Stimulated activated CD8-positive, alpha-beta memory T cell treated with anti-CD3 and anti-CD28 coated beads, Interleukin-15, amount 100 ng/mL, for 48 hours (primary cell): ENCODE measurements around the gene NTNG1.

Source experiments
- DNase-seq, 2 donors: peaks; one replicate each; pipeline ENCODE4 v3.0.0-alpha.2; 2020; ENCODE audit warnings: low read depth in 2 of 2

The NTNG1 gene

DNA sequence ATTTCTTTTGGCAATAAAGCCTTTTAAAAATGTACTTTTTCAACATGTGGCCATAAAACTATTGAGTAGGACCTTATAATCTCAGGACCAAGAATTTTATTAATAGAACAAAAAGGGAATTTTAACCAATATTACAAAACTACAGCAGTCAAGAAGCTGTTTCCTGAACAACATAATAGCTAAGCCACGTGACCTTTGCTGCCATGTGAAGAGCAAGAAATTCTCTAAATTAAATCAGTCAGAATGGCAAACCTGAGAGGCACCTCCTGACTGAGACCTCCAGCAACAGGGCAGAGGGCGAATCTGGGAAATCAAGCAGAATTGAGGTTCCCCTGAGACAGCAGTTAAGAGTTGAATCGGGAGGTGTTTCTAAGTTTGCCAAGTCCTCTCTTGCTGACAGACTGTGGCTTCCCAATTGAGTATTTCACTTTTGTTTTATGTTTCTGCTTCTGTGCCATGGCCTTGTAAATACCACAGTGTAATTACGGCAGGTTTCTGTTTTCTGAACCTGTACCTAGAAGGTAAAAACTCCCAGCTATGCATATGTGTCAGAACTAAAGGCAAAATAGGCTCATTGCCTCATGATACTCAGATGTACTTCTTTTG lies 358.4 kb downstream of the NTNG1 start:
- no peak for DNase-seq

DNA sequence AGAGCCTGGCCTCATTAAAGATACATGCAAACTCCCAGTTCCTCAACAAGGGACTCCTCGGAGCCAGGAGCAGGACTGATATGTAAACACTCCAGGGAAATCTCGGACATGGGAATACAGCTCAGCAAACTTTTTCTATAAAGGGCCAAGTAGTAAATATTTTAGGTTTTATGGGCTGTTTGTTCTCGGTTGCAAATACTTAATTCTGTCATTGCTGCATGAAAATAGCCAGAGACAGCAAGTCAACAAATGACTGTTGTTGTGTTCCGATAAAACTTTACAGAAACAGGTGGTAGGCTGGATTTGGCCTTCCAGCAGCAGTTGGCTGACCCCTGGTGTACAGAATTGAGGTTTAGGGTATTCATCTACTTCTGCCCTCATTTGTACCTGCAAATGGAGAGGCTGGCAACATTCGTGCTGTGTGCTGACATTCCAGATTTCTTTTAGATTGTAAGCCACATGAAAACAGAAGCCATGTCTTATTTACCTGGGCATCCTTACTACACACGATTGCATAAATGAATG lies 360.3 kb downstream of the NTNG1 start:
- no peak for DNase-seq

DNA sequence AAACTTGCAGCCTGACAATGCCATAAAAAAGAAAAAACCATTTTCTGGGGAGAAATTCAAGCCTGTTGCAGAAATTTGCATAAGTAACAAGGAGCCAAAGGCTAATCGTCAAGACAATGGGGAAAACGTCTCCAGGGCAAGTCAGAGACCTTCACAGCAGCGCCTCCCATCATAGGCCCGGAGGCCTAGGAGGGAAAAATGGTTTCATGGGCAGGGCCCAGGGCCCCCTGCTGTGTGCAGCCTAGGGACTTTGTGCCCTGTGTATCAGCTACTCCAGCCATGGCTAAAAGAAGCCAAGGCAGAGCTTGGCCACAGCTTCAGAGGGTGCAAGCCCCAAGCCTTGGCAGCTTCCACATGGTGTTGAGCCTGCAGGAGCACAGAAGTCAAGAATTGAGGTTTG lies 369.5 kb downstream of the NTNG1 start:
- no peak for DNase-seq

DNA sequence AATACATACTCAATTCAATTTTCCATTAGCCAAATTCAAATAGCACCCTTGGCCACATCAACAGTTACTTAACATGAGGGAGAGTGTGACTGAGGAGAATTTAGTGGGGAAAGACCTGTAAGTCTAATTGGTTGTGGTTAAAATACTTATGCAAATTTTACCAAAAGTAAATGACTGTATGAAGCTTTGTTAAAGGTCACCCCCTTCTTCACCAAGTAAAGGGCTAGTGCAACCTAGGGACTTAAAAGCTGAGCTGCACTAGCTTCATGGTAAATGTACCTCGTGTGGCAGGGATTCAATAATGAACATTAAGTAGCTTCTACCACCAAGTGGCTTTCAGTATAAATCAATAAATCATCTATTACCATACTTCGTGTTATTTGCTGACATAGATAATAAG lies 372.0 kb downstream of the NTNG1 start:
- DNase-seq: no peak

DNA sequence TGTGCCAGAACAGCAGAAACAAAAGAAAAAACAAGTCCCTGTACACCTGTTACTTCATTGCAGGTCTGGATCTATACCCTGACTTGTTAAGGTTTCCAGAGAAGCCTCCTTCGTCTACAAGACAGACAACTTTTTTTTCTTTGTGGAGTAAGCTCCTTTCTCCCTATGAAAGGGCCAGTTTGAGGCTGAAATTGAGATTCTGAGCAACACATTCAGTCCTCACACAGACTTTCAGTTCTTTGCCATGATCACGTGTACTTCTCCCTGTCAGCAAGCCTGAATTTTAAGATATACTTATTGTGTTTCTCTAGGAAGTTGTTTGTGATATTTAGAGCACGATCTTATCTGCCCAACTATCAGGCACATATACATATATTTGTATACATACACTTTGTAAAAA lies 374.0 kb downstream of the NTNG1 start:
- DNase-seq: no peak

DNA sequence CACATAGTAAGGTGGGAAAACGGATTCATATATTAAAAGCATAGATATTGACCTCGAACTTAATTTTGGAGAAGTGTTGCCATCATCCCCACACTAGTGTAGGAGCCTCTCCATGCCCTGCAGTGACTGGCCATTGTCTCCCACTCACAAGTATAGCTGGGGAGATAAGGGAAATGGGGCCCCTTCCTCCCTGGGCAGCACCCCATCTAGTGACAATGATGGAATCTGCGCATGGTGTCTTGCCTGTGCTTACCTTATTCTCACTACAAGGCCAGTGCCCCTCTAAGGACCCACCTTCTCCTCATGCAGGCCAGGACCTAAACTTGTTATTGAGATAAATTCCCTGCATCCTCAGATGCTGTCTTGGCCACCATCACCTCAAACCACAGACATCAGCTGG lies 374.9 kb downstream of the NTNG1 start:
- no peak for DNase-seq

DNA sequence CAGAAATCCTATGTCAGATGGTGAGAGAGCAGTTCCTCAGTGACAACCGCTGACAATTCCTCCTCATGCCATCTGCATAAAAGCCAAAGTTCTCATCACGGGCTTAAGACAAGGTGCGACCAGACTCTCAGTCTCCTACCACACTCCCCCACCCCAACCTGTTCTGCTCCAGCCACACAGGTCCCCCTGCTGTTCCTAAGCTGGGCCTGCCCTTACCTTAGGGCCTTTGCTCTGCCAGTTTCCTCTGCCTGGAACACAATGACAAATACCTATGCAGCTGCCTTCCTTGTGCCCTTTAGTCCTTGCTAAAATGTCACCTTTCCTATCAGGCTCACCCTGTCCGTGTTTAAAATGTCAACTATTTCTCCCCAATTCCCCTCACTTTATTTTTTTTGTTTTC lies 382.2 kb downstream of the NTNG1 start:
- no peak for DNase-seq

DNA sequence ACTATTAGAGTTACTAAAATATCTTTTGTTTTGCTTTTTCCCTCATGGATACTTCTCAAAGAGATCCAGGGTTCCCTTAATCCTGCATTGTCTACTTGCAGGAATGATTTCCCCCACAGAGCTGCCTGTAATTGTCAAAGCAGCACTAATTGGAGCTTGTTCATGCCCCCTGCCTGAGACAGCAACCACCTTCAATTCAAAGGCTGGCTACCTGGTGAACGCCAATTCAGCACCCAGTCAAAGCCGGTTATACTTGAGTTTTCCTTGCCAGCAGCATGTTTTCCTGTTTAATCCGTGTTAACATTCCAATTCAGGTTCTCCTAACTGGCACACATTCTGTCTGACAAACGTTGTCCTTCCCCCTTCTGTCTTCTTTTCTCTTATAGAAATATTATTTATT lies 382.9 kb downstream of the NTNG1 start:
- no peak for DNase-seq

DNA sequence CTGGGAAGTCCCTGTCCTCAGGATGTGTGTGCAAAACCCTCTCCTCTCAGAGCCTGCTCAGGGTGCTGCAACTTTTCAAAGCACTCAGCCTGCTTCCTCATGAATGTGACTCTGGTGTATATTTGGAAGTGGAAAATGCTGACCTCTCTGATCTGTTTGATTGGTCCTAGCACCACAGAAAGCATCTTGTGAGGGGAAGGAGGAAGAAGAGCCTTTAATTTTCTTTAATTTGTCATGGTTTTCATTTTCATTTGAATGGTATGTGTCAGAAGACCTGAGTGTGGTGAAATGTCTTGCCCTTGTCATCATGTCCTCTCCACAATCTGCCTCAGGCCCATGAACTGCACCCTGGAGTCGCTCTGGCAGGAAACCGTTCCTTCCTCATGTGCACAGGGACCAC lies 383.5 kb downstream of the NTNG1 start:
- no peak for DNase-seq

DNA sequence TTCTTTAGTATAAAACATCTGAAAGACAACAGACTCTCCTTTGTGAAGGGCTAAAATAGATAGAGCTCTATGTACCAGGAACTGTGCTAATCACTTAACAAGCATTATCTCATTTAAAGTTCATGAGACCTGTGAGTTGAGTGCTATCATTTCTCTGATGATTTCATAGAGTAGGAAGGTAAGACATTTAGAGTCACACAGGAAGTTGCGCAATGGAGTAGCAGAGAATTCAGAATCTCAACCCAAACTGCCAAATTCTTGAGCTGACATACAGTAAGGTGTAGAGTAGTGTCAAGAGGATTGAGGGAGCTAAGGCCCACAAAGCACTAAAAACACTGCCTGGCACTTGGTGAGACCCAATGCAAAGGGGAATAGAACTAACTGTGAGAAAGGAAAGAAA lies 384.3 kb downstream of the NTNG1 start:
- no peak for DNase-seq

DNA sequence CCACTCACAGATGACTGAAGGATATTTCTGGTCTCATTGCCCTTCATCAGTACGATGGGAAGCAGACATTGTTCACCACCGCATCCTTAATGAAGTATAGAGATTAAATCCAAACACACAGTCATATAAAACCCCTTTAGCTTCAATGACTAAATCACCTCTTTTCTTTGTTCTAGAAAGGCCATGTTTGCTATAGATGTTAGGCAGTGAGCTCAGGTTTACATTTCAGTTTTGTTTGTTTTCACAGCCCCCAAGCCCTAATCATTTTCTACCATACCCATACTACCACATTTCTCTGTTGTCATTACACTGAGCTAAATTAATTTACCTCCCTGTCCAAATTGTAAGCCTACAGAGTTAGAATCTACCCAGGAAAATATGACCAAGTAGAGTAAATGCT lies 385.1 kb downstream of the NTNG1 start:
- no peak for DNase-seq

DNA sequence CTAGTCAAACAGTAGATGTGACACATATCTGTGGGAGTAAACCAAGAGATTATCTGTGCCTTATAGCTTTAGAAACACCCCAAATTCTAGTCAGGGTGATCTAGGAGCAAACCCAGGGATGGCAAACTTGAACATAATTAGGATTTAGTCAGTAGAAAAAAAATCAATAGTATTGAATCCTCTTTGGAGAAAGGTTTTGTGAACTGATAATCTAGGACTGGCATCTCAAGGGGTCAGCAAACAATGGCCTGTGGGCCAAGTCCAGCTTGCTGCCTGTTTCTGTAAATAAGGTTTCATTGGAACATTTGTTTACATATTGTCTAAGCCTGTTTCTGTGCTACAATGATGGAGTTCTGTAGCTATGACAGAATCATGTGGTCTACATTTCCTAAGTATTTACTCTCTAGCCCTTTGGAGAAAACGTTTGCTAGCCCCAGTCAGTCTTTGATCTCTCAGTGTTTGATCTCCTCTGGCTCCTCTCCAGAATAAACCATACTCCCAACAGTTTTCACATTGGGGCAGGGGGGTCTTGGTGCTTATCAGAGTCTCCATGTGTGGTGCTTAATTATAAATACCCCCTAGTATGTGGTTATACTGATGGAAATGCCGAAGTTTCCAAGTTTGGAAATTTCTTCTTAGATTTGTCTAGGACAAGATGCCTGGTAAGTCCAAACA lies 385.8 kb downstream of the NTNG1 start:
- no peak for DNase-seq

DNA sequence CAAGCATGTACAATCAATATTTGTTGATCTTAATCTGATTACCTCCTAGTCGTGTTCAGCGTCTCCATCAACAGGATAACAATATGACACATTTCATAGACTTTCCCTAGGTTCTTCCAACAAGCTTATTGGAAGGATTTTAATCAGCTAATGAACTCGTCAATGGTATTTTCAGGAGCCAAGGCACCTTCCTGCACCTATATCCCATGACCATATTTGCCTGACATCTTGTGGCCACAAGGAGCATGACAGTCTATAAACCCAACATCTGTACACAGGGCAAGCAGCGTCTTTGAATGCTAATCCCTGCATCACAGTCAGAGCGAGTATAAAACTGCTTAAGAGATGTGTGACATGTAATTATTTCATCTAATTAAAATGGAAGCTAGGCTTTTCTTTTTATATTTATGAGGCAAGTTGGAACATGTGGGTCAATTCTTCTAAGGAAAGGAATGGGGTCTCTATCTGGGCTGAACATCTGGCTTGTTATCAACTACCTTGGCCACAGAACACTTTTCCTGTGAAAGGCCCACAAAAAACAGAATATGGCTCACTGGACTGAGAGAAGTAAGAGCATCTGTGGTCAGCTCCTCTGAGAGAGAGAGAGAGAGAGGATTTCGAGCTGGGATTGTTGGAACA lies 388.8 kb downstream of the NTNG1 start:
- DNase-seq: no peak

DNA sequence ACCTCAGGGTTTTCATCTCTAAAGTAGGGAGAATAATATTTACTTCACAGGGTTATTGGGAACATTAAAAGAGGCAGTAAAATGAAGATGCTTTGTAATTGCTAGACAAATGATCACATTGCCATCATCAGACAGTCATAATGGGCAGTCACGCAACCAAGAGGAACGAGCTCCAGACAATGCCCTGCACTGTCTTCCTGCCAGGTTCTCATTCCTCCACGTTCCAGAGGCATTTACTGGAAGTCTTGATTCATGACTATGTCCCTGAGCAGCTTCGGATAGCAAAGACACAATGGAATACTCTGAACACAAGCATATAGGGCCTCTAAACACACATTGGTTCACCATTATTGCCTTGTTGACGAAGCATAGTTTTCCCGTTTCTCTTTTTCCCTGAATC lies 389.7 kb downstream of the NTNG1 start:
- no peak for DNase-seq

DNA sequence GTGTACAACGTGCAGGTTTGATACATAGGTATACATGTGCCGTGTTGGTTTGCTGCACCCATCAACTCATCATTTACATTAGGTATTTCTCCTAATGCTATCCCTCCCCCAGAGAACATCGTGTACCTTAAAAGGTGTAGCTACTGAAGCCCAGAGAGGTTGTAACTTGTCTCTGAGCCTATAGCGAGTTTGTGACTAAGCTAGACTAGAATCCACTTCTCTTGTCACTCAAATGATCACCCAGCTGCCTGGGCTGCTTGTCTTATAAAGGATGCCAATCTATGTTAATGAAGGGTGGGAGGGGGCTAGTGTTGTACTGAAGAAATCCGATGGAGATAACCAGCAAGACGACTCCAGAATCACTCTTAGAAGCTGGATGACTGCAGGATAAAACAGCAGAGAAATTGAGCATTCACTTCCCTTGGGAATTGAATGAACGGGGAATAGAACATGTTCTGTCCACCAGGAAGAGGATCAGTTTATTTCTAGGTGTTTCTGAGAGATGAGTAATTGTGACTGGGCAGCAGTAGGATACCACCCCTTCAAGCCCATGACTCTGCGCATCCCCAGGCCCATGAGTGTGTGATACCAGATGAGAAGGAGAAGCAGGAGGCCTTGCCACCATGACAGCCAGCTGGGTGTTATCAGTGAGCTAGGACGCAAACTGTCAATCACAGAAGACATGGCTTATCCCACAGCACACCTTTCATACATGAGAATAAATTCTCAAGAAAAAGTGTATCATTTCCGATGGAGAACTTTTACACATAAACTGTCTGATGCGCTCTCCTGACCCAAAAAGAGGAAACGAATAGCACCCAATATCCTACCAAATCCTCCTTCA lies 390.4 kb downstream of the NTNG1 start:
- no peak for DNase-seq

DNA sequence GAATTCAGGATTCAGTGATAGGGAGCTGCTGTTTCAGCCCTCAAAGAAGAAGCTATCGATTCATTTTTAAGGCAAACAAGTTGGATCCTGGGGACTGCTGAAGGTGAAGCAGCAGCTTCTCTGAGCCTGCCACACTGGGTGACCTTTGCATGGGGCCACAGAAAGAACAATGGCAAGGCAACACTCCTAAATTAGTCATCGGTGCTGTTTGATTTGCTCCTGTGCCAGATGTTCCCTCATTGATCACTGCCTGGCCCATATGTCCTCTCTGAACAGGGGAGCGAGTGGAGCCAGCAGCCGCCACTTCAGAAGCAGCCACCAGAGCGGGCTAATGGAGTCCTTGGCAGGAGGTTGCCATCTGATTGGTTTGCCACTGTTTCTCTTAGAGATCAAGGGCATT lies 391.5 kb downstream of the NTNG1 start:
- no peak for DNase-seq
